ENCODE results near the gene JTB. TPM values are rescaled to one million over a fixed set of nuclear protein-coding genes. Genes with fewer than 3 reads are reported as not detected.

The JTB gene
- 213 and 240 TPM in 2 replicates for total RNA-seq
- 215 and 217 TPM in 2 replicates for polyA plus RNA-seq

GRCh38 chr1:153977250-153978240 lies at the start of gene JTB:
Gene JTB (minus strand): TSS chr1:153977674. CDS start chr1:153977252, 422 bp downstream.
- H3K4me2 ChIP-seq = peak within 1 kb of the TSS; percentile 99
- H3K4me1 ChIP-seq (ENCODE audit: insufficient read depth) = peaks cover 14% of the 10 kb centered on the region
- H3K36me3 ChIP-seq (replicated peaks; ENCODE audit: insufficient read depth, low read depth) = no peaks in the 10 kb centered on the region
- DNase-seq (ENCODE audit: low spot score) = peak; percentile 93
- no peaks in the 10 kb centered on the region for H3K27me3 ChIP-seq
- H3K9me2 ChIP-seq (replicated peaks; ENCODE audit: insufficient read depth) = no peaks in the 10 kb centered on the region
- H3K4me3 ChIP-seq = peak within 1 kb of the TSS; percentile 75
- no peaks in the 10 kb centered on the region for H3K9me3 ChIP-seq (ENCODE audit: low read depth)
- H2AFZ ChIP-seq = peak within 1 kb of the TSS; percentile 72
- TF ChIP-seq EZH2phosphoT487 (IDR thresholded peaks at IDR 0.05; ENCODE audit: low read depth, severe bottlenecking, unreplicated experiment) = no peak
- TF ChIP-seq CTCF (IDR thresholded peaks at IDR 0.05; ENCODE audit: poor library complexity) = no peak
- no peak for TF ChIP-seq EZH2 (IDR thresholded peaks at IDR 0.05; ENCODE audit: borderline replicate concordance)
- 1% methylated on average over 74 of the region's 75 CpGs for WGBS (ENCODE audit: low lambda C conversion rate, missing lambda C conversion rate)
- H3K27ac ChIP-seq = peak within 1 kb of the TSS; percentile 93
- peaks cover 3% of the 10 kb centered on the region for H4K20me1 ChIP-seq (ENCODE audit: insufficient read depth, poor library complexity, severe bottlenecking)
- peaks cover 27% of the 10 kb centered on the region for H3K79me2 ChIP-seq

- Histone ChIP-seq H3K79me2 (no peaks in the 10 kb centered on the region), H3K36me3 (replicated peaks; ENCODE audit: insufficient read depth, low read depth) (no peaks in the 10 kb centered on the region), H3K4me2 (no peak overlapping the region), H2AFZ (no peak overlapping the region), H3K27me3 (no peaks in the 10 kb centered on the region), H3K4me1 (ENCODE audit: insufficient read depth) (no peaks in the 10 kb centered on the region), H3K4me3 (no peak overlapping the region), H4K20me1 (ENCODE audit: insufficient read depth, poor library complexity, severe bottlenecking) (no peaks in the 10 kb centered on the region), H3K9me3 (ENCODE audit: low read depth) (no peaks in the 10 kb centered on the region), H3K27ac (no peak overlapping the region), H3K9me2 (replicated peaks; ENCODE audit: insufficient read depth) (no peaks in the 10 kb centered on the region)
- no peak for TF ChIP-seq EZH2phosphoT487 (IDR thresholded peaks at IDR 0.05; ENCODE audit: low read depth, severe bottlenecking, unreplicated experiment)
- no peak for TF ChIP-seq CTCF (IDR thresholded peaks at IDR 0.05; ENCODE audit: poor library complexity)
- no peak for TF ChIP-seq EZH2 (IDR thresholded peaks at IDR 0.05; ENCODE audit: borderline replicate concordance)
- no peak for DNase-seq (ENCODE audit: low spot score)
- WGBS (ENCODE audit: low lambda C conversion rate, missing lambda C conversion rate) = 92% methylated on average over 1 of the region's 1 CpG
Observed at GRCh38 chr1:154019940-154020339, 42.5 kb upstream of the JTB start.

GRCh38 chr1:154019269-154019668 lies 41.8 kb upstream of the JTB start:
- Histone ChIP-seq H3K79me2 (no peaks in the 10 kb centered on the region), H3K9me3 (ENCODE audit: low read depth) (no peaks in the 10 kb centered on the region), H3K4me3 (no peak overlapping the region), H3K27me3 (no peaks in the 10 kb centered on the region), H3K4me2 (no peak overlapping the region), H4K20me1 (ENCODE audit: insufficient read depth, poor library complexity, severe bottlenecking) (no peaks in the 10 kb centered on the region), H3K27ac (no peak overlapping the region), H3K36me3 (replicated peaks; ENCODE audit: insufficient read depth, low read depth) (no peaks in the 10 kb centered on the region), H3K9me2 (replicated peaks; ENCODE audit: insufficient read depth) (no peaks in the 10 kb centered on the region), H3K4me1 (ENCODE audit: insufficient read depth) (no peaks in the 10 kb centered on the region), H2AFZ (no peak overlapping the region)
- TF ChIP-seq CTCF (IDR thresholded peaks at IDR 0.05; ENCODE audit: poor library complexity) (no peak), EZH2 (IDR thresholded peaks at IDR 0.05; ENCODE audit: borderline replicate concordance) (no peak), EZH2phosphoT487 (IDR thresholded peaks at IDR 0.05; ENCODE audit: low read depth, severe bottlenecking, unreplicated experiment) (no peak)
- DNase-seq (ENCODE audit: low spot score) = no peak
- WGBS (ENCODE audit: low lambda C conversion rate, missing lambda C conversion rate) = 76% methylated on average over 4 of the region's 4 CpGs
